ENCODE measurements around the gene DMBX1. TPM values are rescaled to one million over a fixed set of nuclear protein-coding genes. Genes with fewer than 3 reads are reported as not detected.

The DMBX1 gene
- total and polyA plus RNA-seq, 2 of the 13 experiments (the other 11 are each of a cell fraction or from before 2014, with no cell fraction given): not detected

DNA sequence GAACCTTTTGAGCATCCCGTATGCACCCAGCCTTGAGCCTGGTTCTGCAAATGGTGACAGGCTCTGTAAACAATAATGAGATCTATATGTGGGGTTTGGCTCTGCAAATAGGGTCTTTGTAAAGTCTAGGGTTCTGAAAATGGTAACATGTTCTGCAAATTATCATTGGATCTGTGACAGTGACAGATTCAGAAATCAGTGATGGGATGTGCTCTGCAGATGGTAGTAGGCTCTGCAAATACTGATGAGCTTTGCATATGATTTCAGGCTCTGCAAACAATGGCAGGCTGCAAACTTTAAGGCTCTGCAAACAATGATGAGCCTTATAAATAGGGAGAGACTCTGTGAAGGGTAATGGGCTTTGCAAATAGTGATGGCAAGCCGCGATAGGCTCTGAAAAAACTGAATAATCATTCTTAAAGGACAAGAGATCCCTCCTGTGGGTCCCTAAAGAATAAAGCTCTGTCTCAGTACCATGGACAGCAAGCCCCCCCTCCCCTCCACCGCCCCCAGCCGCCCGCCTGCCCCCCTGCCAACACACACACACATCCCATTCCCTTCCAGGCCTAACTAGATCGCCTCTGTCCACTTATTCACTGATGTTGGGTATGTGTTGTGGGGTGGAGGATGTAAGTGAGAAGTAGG, 17.7 kb upstream of the DMBX1 start:
- FAIRE-seq: no peak
- Histone ChIP-seq H3K4me3 (replicated peaks in 1 of 3; ENCODE audit: insufficient read depth in 1 of 3, low read depth in 2 of 3, low read length in 3 of 3) (no peak overlapping the region), H3K36me3 (replicated peaks in 1 of 2; ENCODE audit: control insufficient read depth in 1 of 2, insufficient read depth in 2 of 2, low read length in 2 of 2) (no peaks in the 10 kb centered on the region), H3K9me3 (ENCODE audit: low read length) (no peaks in the 10 kb centered on the region), H4K20me1 (ENCODE audit: insufficient read depth, low read length) (no peaks in the 10 kb centered on the region), H3K4me2 (ENCODE audit: low read depth, low read length) (no peak overlapping the region), H3K9ac (ENCODE audit: insufficient read depth, low read depth, low read length) (no peak overlapping the region), H3K27me3 (ENCODE audit: control insufficient read depth in 1 of 2, insufficient read depth in 2 of 2, low read length in 2 of 2) (peaks cover 11 to 49% of the 10 kb centered on the region in 2 experiments), H3K79me2 (ENCODE audit: insufficient read depth, low read length) (no peaks in the 10 kb centered on the region), H3K27ac (ENCODE audit: extremely low read length, insufficient read depth, low read length) (no peak overlapping the region), H3K4me1 (ENCODE audit: insufficient read depth, low read length) (peaks cover 5% of the 10 kb centered on the region), H2AFZ (ENCODE audit: low read length) (no peak overlapping the region)
- in situ Hi-C loops (cut with HindIII; ENCODE audit: extremely low pct_ligation_motif_present, low pct_unique_long_range_greater_than_20kb) (no loop called here), intact Hi-C loops (cut with micrococcal nuclease; ENCODE audit: unreplicated experiment) (no loop called here)
- no peak for TF ChIP-seq ZNF562 (CRISPR knock-in tag; IDR thresholded peaks at IDR 0.05; ENCODE audit: borderline replicate concordance)
- TF ChIP-seq, protein P1, sequence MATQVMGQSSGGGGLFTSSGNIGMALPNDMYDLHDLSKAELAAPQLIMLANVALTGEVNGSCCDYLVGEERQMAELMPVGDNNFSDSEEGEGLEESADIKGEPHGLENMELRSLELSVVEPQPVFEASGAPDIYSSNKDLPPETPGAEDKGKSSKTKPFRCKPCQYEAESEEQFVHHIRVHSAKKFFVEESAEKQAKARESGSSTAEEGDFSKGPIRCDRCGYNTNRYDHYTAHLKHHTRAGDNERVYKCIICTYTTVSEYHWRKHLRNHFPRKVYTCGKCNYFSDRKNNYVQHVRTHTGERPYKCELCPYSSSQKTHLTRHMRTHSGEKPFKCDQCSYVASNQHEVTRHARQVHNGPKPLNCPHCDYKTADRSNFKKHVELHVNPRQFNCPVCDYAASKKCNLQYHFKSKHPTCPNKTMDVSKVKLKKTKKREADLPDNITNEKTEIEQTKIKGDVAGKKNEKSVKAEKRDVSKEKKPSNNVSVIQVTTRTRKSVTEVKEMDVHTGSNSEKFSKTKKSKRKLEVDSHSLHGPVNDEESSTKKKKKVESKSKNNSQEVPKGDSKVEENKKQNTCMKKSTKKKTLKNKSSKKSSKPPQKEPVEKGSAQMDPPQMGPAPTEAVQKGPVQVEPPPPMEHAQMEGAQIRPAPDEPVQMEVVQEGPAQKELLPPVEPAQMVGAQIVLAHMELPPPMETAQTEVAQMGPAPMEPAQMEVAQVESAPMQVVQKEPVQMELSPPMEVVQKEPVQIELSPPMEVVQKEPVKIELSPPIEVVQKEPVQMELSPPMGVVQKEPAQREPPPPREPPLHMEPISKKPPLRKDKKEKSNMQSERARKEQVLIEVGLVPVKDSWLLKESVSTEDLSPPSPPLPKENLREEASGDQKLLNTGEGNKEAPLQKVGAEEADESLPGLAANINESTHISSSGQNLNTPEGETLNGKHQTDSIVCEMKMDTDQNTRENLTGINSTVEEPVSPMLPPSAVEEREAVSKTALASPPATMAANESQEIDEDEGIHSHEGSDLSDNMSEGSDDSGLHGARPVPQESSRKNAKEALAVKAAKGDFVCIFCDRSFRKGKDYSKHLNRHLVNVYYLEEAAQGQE (IDR thresholded peaks at IDR 0.05; ENCODE audit: borderline replicate concordance in 1 of 2, low read depth in 1 of 2, low read length in 2 of 2): peak in 1 of 2 experiments; percentile 44; a peak in 2 of 4 replicates
- ChIA-PET POLR2A (no interaction called here), CTCF (ENCODE audit: low intra/inter-chr PET ratio, low total read pairs) (no interaction called here)
- 11% methylated on average over 7 of the region's 7 CpGs for WGBS (ENCODE audit: low lambda C conversion rate)
- no TSS peak for BruUV-seq (replicated peaks)
- no peak for DNase-seq (ENCODE audit: low spot score)
- no peak for ATAC-seq
